AG04450 (cell line): ENCODE measurements around the gene SPATS2L. TPM values are rescaled to one million over a fixed set of nuclear protein-coding genes. Genes with fewer than 3 reads are reported as not detected.

Experiments used
- CTCF ChIA-PET: fragments of 300-600, 350-600 bp; formaldehyde crosslinking; extraction: SDS; loops from one replicate; lab custom pipeline; 2022; ENCODE audit warnings: antibody characterized with exemption, inconsistent platforms; lab: Charles Lee
- POLR2A ChIA-PET: fragments of 350-600 bp; formaldehyde crosslinking; extraction: SDS; loops from one replicate; lab custom pipeline; 2021; ENCODE audit warnings: antibody characterized with exemption, inconsistent platforms; lab: Yijun Ruan, JAX
- DNase-seq: peaks from one replicate; pipeline ENCODE4 v3.0.0-alpha.2; 2011; ENCODE audit warnings: low read depth, low spot score
- H3K27ac ChIP-seq: one replicate; pipeline ENCODE4 v1.5.1; 2012; ENCODE audit warnings: low read depth, low read length, control low read depth
- H3K27me3 ChIP-seq: one replicate; pipeline ENCODE4 v1.6.0; 2012; ENCODE audit warnings: low read length; ENCODE audit not compliant: control insufficient read depth, insufficient read depth
- H3K4me3 ChIP-seq: 2 replicates; pipeline ENCODE4 v1.5.1; 2011; ENCODE audit warnings: mild to moderate bottlenecking, low read depth, low read length, control low read depth
- H3K9me3 ChIP-seq: 2 replicates; pipeline ENCODE4 v1.5.1; 2012; ENCODE audit warnings: low read length; ENCODE audit not compliant: control insufficient read depth, insufficient read depth
- polyA plus RNA-seq: library from polyadenylated mRNA; depleted of rRNA; stranded (reverse); fragments of >200 nt; gene quantifications from 2 replicates; pipeline ENCODE4 v1.2.3, GENCODE V29; 2011
- TF ChIP-seq, protein P1 (sequence below): IDR thresholded peaks from 2 replicates; pipeline ENCODE4 v1.5.1; 2011; ENCODE audit warnings: low read depth, low read length, control low read depth, inconsistent platforms

Gene SPATS2L
- polyA plus RNA-seq, 1 experiment, result 361 TPM

DNA sequence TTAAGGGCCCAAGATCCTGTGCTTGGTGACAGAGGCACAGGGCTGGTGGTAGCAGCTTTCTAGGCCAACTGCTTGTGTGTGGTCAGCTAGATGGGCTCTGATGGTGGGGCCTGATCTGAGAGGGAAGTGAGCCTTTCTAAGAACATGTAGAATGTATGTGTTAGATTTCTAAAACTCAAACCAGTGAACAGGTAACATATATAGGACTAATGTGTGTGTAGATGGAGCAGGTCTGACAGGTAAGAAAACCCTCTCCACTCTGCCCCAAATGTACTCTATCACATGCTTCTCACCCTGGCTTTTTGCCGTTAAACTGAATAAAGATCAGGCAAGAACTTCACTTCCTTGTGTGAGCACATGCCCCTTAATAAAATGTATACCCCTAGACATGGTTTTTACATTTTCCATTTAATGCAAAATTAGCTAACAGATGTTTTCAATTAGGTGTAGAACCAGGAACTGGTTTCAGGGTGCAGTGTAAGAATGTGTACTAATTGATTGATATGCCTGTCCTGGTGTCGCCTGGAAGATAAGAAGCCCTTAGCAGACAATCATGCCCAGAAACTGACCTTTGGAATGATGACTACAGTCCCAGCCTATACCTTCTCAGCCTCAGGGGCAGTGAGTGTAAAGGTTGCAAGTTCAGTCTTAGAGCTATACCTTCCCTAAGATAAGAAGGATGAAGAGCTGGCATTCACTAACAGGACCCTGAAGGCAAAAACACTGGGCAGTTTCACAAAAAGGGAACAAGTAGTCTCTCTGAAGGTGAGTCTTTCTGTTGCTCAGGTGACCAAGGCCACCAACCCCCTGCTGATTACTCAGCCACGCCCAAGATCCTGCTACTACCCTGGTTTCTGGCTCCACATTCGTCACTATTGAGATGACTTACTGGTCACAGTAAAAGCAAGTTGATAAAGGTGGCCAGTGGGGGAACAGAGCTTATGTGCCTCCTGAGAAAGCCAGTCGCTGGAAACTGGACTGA lies 71.2 kb downstream of the SPATS2L start:
- DNase-seq, result no peak
- H3K27me3 ChIP-seq, result no peaks in the 10 kb centered on the region
- no peaks in the 10 kb centered on the region for H3K9me3 ChIP-seq
- TF ChIP-seq, protein P1, sequence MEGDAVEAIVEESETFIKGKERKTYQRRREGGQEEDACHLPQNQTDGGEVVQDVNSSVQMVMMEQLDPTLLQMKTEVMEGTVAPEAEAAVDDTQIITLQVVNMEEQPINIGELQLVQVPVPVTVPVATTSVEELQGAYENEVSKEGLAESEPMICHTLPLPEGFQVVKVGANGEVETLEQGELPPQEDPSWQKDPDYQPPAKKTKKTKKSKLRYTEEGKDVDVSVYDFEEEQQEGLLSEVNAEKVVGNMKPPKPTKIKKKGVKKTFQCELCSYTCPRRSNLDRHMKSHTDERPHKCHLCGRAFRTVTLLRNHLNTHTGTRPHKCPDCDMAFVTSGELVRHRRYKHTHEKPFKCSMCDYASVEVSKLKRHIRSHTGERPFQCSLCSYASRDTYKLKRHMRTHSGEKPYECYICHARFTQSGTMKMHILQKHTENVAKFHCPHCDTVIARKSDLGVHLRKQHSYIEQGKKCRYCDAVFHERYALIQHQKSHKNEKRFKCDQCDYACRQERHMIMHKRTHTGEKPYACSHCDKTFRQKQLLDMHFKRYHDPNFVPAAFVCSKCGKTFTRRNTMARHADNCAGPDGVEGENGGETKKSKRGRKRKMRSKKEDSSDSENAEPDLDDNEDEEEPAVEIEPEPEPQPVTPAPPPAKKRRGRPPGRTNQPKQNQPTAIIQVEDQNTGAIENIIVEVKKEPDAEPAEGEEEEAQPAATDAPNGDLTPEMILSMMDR, result no peak
- CTCF ChIA-PET, result no interaction called here
- H3K27ac ChIP-seq, result peak overlapping the region; percentile 87
- POLR2A ChIA-PET, result interaction anchor here (0.6 to 1.3 kb wide), 3 partner anchors 24 to 30 kb away, joined by 3 to 4 read pairs (median 3); no protein-coding TSS in a partner anchor
- no peak overlapping the region for H3K4me3 ChIP-seq

DNA sequence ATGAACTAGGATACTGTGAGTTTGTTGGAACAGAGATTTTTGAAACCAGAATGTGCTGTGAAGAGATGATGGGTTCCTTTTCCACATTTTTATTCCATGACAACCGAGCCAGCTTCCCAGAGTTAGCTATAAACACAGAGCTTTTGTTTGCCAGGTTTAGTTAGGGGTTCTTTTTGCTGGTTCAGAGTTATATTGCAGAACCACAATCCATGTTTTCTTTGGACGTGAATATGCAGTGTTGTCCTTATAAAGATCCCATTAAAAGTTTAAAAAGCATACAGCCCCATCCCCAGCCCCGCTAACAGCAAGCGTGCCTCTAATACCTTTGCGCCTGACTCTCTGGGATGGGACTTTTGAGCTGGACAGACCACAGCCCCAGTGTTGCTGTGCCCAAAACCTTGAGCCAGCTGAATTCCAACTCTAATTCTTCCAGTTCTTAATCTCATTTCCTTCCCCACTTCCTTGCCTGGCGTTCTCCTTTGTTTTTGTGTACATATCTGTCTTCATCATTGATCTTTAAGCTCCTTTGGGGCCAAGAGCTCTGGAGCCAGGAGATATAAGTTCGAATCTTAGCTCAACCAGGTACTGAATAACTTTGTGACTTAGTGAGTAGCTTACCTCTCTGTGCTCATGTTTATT lies 72.3 kb downstream of the SPATS2L start:
- DNase-seq, result no peak
- Histone ChIP-seq H3K4me3 (no peak overlapping the region), H3K27me3 (no peaks in the 10 kb centered on the region), H3K27ac (peak overlapping the region; percentile 87), H3K9me3 (no peaks in the 10 kb centered on the region)
- ChIA-PET CTCF (interaction anchor here (1.0 to 1.6 kb wide), 3 partner anchors 70 to 393 kb away, joined by 3 to 5 read pairs (median 3); no protein-coding TSS in a partner anchor), POLR2A (interaction anchor here (0.6 to 1.3 kb wide), 3 partner anchors 25 to 29 kb away, joined by 3 to 4 read pairs (median 3); no protein-coding TSS in a partner anchor)
- TF ChIP-seq, protein P1, result no peak

DNA sequence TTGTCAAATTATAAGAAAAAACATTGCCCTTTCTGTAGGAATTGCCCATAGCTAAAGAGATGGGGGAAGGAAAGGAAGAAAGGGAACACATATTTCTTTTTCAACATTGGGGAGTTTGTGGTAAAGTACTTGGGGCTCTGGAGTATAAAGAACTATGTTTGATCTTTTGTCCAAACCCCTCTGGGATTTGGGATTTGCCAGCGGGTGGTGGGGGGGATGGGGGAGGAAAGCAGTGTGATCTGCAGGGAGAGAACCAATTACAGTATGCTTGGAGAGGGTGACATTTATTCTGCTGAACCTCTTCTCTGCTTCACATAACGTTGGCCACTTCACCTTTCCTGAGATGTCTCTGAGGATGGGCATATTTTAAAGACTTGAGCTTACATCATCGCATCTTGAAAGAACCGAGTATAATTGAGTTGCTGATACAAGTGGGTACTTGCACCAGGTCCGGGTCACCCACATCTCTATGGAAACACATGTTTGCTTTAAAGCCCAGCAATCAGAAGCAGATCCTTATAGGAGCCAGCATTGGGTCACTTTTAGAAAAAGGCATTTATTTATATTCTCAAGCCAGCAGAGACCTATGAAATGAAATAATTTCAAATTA lies 73.1 kb downstream of the SPATS2L start:
- POLR2A ChIA-PET, result interaction anchor here (0.6 kb wide), 1 partner anchor 337 kb away, joined by 7 read pairs; no protein-coding TSS in a partner anchor
- H3K4me3 ChIP-seq, result no peak overlapping the region
- peak overlapping the region; percentile 87 for H3K27ac ChIP-seq
- CTCF ChIA-PET, result interaction anchor here (1.0 to 1.6 kb wide), 4 partner anchors 33 to 394 kb away, joined by 3 to 5 read pairs (median 3); no protein-coding TSS in a partner anchor
- no peaks in the 10 kb centered on the region for H3K27me3 ChIP-seq
- DNase-seq, result no peak
- H3K9me3 ChIP-seq, result no peaks in the 10 kb centered on the region
- TF ChIP-seq, protein P1, result no peak

DNA sequence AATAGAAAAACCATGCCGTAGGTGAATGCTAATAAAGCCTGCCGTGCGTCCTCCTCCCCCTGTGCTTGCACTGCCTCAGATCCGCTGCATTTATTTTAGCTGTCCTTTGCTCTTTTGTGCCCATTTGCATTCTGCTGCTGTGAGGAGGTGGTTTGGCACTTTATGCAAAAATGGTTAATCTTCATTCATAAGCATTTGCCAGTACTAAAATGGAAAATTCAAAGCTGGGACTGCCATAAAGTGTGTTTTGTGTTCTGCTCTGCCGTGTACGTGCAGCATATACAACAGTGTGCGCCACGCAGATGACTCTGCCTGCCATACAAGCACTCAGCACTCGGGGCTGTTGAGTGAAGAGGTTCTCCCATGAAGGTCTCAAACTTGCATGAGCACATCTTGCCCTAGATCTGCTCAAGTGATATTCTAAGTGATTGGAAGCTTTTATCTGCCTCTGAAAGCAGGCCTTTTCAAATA lies 73.6 kb downstream of the SPATS2L start:
- Histone ChIP-seq H3K4me3 (no peak overlapping the region), H3K9me3 (no peaks in the 10 kb centered on the region), H3K27me3 (no peaks in the 10 kb centered on the region), H3K27ac (peak overlapping the region; percentile 68)
- no peak for DNase-seq
- CTCF ChIA-PET, result interaction anchor here (1.0 to 1.6 kb wide), 2 partner anchors 34 to 395 kb away, joined by 3 to 5 read pairs; no protein-coding TSS in a partner anchor
- TF ChIP-seq, protein P1, result no peak
- POLR2A ChIA-PET, result interaction anchor here (0.6 kb wide), 1 partner anchor 338 kb away, joined by 7 read pairs; no protein-coding TSS in a partner anchor
